Fibroblast of skin of back (primary cell): ENCODE measurements around the gene TPP1. TPM values are rescaled to one million over a fixed set of nuclear protein-coding genes. Genes with fewer than 3 reads are reported as not detected.

Experiments
- DNase-seq: peaks from one replicate; pipeline ENCODE4 v3.0.0-alpha.2; 2013
- polyA plus RNA-seq, 2 experiments: library from polyadenylated mRNA; unstranded; fragments of 120-200 nt; gene quantifications; one replicate each; pipeline ENCODE4 v1.2.1, GENCODE V29; 2013; ENCODE audit not compliant: insufficient read length in 2 of 2

The TPP1 gene
- polyA plus RNA-seq (2013, experiment 1 of 2; ENCODE audit: insufficient read length) = 50.9 TPM
- 77.5 TPM for polyA plus RNA-seq (2013, experiment 2 of 2; ENCODE audit: insufficient read length)

GRCh38 chr11:6619004-6619745 lies at the start of gene TPP1:
Gene TPP1 (minus strand): TSS chr11:6619422. CDS start chr11:6619400, 22 bp downstream.
- DNase-seq = peak; percentile 95

- peak; percentile 51 for DNase-seq
Measured at GRCh38 chr11:6667733-6668374, 48.6 kb upstream of the TPP1 start.

GRCh38 chr11:6666302-6667183 lies 47.3 kb upstream of the TPP1 start:
- no peak for DNase-seq

GRCh38 chr11:6664551-6664950 lies 45.3 kb upstream of the TPP1 start:
- DNase-seq = peak; percentile 58

GRCh38 chr11:6663794-6664469 lies 44.7 kb upstream of the TPP1 start:
- no peak for DNase-seq

- no peak for DNase-seq
Measured at GRCh38 chr11:6660712-6661111, 41.5 kb upstream of the TPP1 start.

- no peak for DNase-seq
Measured at GRCh38 chr11:6658647-6659046, 39.4 kb upstream of the TPP1 start.

GRCh38 chr11:6657346-6657745 lies 38.1 kb upstream of the TPP1 start:
- DNase-seq = peak; percentile 27

GRCh38 chr11:6656936-6657335 lies 37.7 kb upstream of the TPP1 start:
- no peak for DNase-seq

- DNase-seq = no peak
Measured at GRCh38 chr11:6656584-6656915, 37.3 kb upstream of the TPP1 start.

- peak; percentile 17 for DNase-seq
Measured at GRCh38 chr11:6655790-6656583, 36.8 kb upstream of the TPP1 start, which contains the start of gene DCHS1. Gene DCHS1 (minus strand): TSS chr11:6655809. CDS start chr11:6641613, 14,196 bp downstream.

- DNase-seq = peak; percentile 61
Measured at GRCh38 chr11:6655020-6655789, 36.0 kb upstream of the TPP1 start.

- no peak for DNase-seq
Measured at GRCh38 chr11:6654281-6655019, 35.2 kb upstream of the TPP1 start.

GRCh38 chr11:6653656-6654055 lies 34.4 kb upstream of the TPP1 start:
- DNase-seq = no peak

GRCh38 chr11:6653097-6653496 lies 33.9 kb upstream of the TPP1 start:
- DNase-seq = no peak

GRCh38 chr11:6652182-6652581 lies 33.0 kb upstream of the TPP1 start:
- DNase-seq = no peak

GRCh38 chr11:6650980-6651379 lies 31.8 kb upstream of the TPP1 start:
- no peak for DNase-seq

- DNase-seq = no peak
Measured at GRCh38 chr11:6650104-6650503, 30.9 kb upstream of the TPP1 start.

- DNase-seq = no peak
Measured at GRCh38 chr11:6648501-6648900, 29.3 kb upstream of the TPP1 start.

GRCh38 chr11:6647836-6648235 lies 28.6 kb upstream of the TPP1 start:
- no peak for DNase-seq
